Activated CD4-positive, alpha-beta memory T cell treated with anti-CD3 and anti-CD28 coated beads for 36 hours (primary cell): ENCODE data around the gene KRT74. TPM values are rescaled to one million over a fixed set of nuclear protein-coding genes. Genes with fewer than 3 reads are reported as not detected.

ENCODE experiments used
- CTCF ChIA-PET: fragments of 350-600 bp; sonication (Branson Sonifier 250); formaldehyde crosslinking; loops from one replicate; lab custom pipeline; 2021; ENCODE audit warnings: antibody characterized with exemption, inconsistent platforms; lab: Charles Lee
- POLR2A ChIA-PET: fragments of 350-600 bp; sonication (Branson Sonifier 250); formaldehyde crosslinking; loops from one replicate; lab custom pipeline; 2021; ENCODE audit warnings: antibody characterized with exemption; lab: Charles Lee
- DNase-seq: peaks from one replicate; pipeline ENCODE4 v3.0.0-alpha.2; 2020
- H3K27ac Mint-ChIP-seq: one replicate; pipeline ENCODE4 v1.8.0; 2021; ENCODE audit warnings: mixed read lengths
- H3K27me3 Mint-ChIP-seq: one replicate; pipeline ENCODE4 v1.8.0; 2021; ENCODE audit warnings: mixed read lengths
- H3K36me3 Mint-ChIP-seq: one replicate; pipeline ENCODE4 v1.8.0; 2021; ENCODE audit warnings: mixed read lengths
- H3K4me1 Mint-ChIP-seq: one replicate; pipeline ENCODE4 v1.8.0; 2021; ENCODE audit warnings: low read depth, mixed read lengths
- H3K4me3 Mint-ChIP-seq: one replicate; pipeline ENCODE4 v1.8.0; 2021; ENCODE audit warnings: mild to moderate bottlenecking, mixed read lengths
- H3K9me3 Mint-ChIP-seq: one replicate; pipeline ENCODE4 v1.8.0; 2021; ENCODE audit warnings: mixed read lengths
- intact Hi-C: fragments of 100-400 bp; cut with micrococcal nuclease; formaldehyde crosslinking; loops from one replicate; pipeline ENCODE4 v1.15.1; 2023
- total RNA-seq, 2 experiments: library from RNA; stranded (reverse); gene quantifications; one replicate each; pipeline ENCODE4 v1.2.3, GENCODE V29; 2021

The KRT74 gene
- total RNA-seq, result not detected

GRCh38 chr12:52573743-52574142, at the start of gene KRT74:
KRT74 (minus strand) TSS chr12:52573843; CDS start chr12:52573777, 66 bp downstream.
- H3K4me3 Mint-ChIP-seq, result no peak within 1 kb of the TSS
- H3K4me1 Mint-ChIP-seq, result no peaks in the 10 kb centered on the region
- H3K9me3 Mint-ChIP-seq, result no peaks in the 10 kb centered on the region
- no peaks in the 10 kb centered on the region for H3K36me3 Mint-ChIP-seq
- ChIA-PET POLR2A (no interaction called here), CTCF (interaction anchor here (0.8 kb wide), 1 partner anchor 299 kb away, joined by 3 read pairs; no protein-coding TSS in a partner anchor)
- H3K27ac Mint-ChIP-seq, result no peak within 1 kb of the TSS
- DNase-seq, result no peak
- H3K27me3 Mint-ChIP-seq, result peaks cover 6% of the 10 kb centered on the region
- intact Hi-C loops, result no loop called here

GRCh38 chr12:52622349-52622748, 48.7 kb upstream of the KRT74 start:
- CTCF ChIA-PET, result no interaction called here
- intact Hi-C loops, result no loop called here
- H3K27me3 Mint-ChIP-seq, result no peaks in the 10 kb centered on the region
- H3K4me1 Mint-ChIP-seq, result peaks cover 2% of the 10 kb centered on the region
- H3K36me3 Mint-ChIP-seq, result no peaks in the 10 kb centered on the region
- H3K4me3 Mint-ChIP-seq, result no peak overlapping the region
- no peaks in the 10 kb centered on the region for H3K9me3 Mint-ChIP-seq
- DNase-seq, result no peak
- POLR2A ChIA-PET, result no interaction called here
- no peak overlapping the region for H3K27ac Mint-ChIP-seq

GRCh38 chr12:52618866-52619265, 45.2 kb upstream of the KRT74 start:
- H3K4me1 Mint-ChIP-seq, result peaks cover 30% of the 10 kb centered on the region
- no peak overlapping the region for H3K4me3 Mint-ChIP-seq
- DNase-seq, result no peak
- intact Hi-C loops, result no loop called here
- H3K27ac Mint-ChIP-seq, result no peak overlapping the region
- H3K9me3 Mint-ChIP-seq, result no peaks in the 10 kb centered on the region
- no peaks in the 10 kb centered on the region for H3K36me3 Mint-ChIP-seq
- ChIA-PET CTCF (interaction anchor here (1.6 kb wide), 1 partner anchor 261 kb away, joined by 5 read pairs; no protein-coding TSS in a partner anchor), POLR2A (no interaction called here)
- peaks cover 2% of the 10 kb centered on the region for H3K27me3 Mint-ChIP-seq

GRCh38 chr12:52618216-52618615, 44.6 kb upstream of the KRT74 start, which contains the start of gene KRT73:
KRT73 (minus strand) TSS chr12:52618559; CDS start chr12:52618524, 35 bp downstream.
- CTCF ChIA-PET, result no interaction called here
- POLR2A ChIA-PET, result no interaction called here
- no peak for DNase-seq
- peaks cover 36% of the 10 kb centered on the region for H3K4me1 Mint-ChIP-seq
- intact Hi-C loops, result no loop called here
- H3K4me3 Mint-ChIP-seq, result no peak within 1 kb of the TSS
- H3K36me3 Mint-ChIP-seq, result no peaks in the 10 kb centered on the region
- peaks cover 2% of the 10 kb centered on the region for H3K27me3 Mint-ChIP-seq
- no peak within 1 kb of the TSS for H3K27ac Mint-ChIP-seq
- no peaks in the 10 kb centered on the region for H3K9me3 Mint-ChIP-seq

GRCh38 chr12:52617403-52617785, 43.8 kb upstream of the KRT74 start:
- H3K27me3 Mint-ChIP-seq, result peaks cover 2% of the 10 kb centered on the region
- no peaks in the 10 kb centered on the region for H3K9me3 Mint-ChIP-seq
- H3K36me3 Mint-ChIP-seq, result no peaks in the 10 kb centered on the region
- CTCF ChIA-PET, result no interaction called here
- H3K4me3 Mint-ChIP-seq, result no peak overlapping the region
- DNase-seq, result no peak
- no peak overlapping the region for H3K27ac Mint-ChIP-seq
- peaks cover 40% of the 10 kb centered on the region for H3K4me1 Mint-ChIP-seq
- intact Hi-C loops, result no loop called here
- POLR2A ChIA-PET, result no interaction called here

GRCh38 chr12:52616680-52617402, 43.2 kb upstream of the KRT74 start:
- intact Hi-C loops, result no loop called here
- ChIA-PET POLR2A (no interaction called here), CTCF (no interaction called here)
- H3K36me3 Mint-ChIP-seq, result no peaks in the 10 kb centered on the region
- no peak for DNase-seq
- no peak overlapping the region for H3K27ac Mint-ChIP-seq
- peaks cover 44% of the 10 kb centered on the region for H3K4me1 Mint-ChIP-seq
- H3K27me3 Mint-ChIP-seq, result peaks cover 2% of the 10 kb centered on the region
- H3K4me3 Mint-ChIP-seq, result no peak overlapping the region
- H3K9me3 Mint-ChIP-seq, result no peaks in the 10 kb centered on the region

- Mint-ChIP-seq H3K4me3 (no peak overlapping the region), H3K36me3 (no peaks in the 10 kb centered on the region), H3K27me3 (peaks cover 2% of the 10 kb centered on the region), H3K4me1 (peaks cover 49% of the 10 kb centered on the region), H3K27ac (no peak overlapping the region), H3K9me3 (no peaks in the 10 kb centered on the region)
- DNase-seq, result no peak
- intact Hi-C loops, result no loop called here
- CTCF ChIA-PET, result interaction anchor here (0.8 kb wide), 1 partner anchor 220 kb away, joined by 3 read pairs; no protein-coding TSS in a partner anchor
- POLR2A ChIA-PET, result no interaction called here
These were observed 42.3 kb upstream of the KRT74 start for GRCh38 chr12:52615912-52616311.

- H3K27ac Mint-ChIP-seq, result peak overlapping the region; percentile 30
- peaks cover 53% of the 10 kb centered on the region for H3K4me1 Mint-ChIP-seq
- ChIA-PET CTCF (interaction anchor here (0.8 kb wide), 1 partner anchor 220 kb away, joined by 3 read pairs; no protein-coding TSS in a partner anchor), POLR2A (no interaction called here)
- no peak overlapping the region for H3K4me3 Mint-ChIP-seq
- intact Hi-C loops, result no loop called here
- no peaks in the 10 kb centered on the region for H3K36me3 Mint-ChIP-seq
- no peaks in the 10 kb centered on the region for H3K9me3 Mint-ChIP-seq
- H3K27me3 Mint-ChIP-seq, result peaks cover 2% of the 10 kb centered on the region
- peak; percentile 41 for DNase-seq
These were observed 41.7 kb upstream of the KRT74 start for GRCh38 chr12:52615208-52615868.

- Mint-ChIP-seq H3K36me3 (no peaks in the 10 kb centered on the region), H3K4me1 (peaks cover 58% of the 10 kb centered on the region), H3K27me3 (peaks cover 2% of the 10 kb centered on the region), H3K9me3 (no peaks in the 10 kb centered on the region), H3K27ac (no peak overlapping the region), H3K4me3 (no peak overlapping the region)
- no peak for DNase-seq
- ChIA-PET POLR2A (no interaction called here), CTCF (no interaction called here)
- intact Hi-C loops, result no loop called here
These were observed 41.0 kb upstream of the KRT74 start for GRCh38 chr12:52614381-52615207.

- ChIA-PET POLR2A (no interaction called here), CTCF (no interaction called here)
- Mint-ChIP-seq H3K9me3 (no peaks in the 10 kb centered on the region), H3K27ac (no peak overlapping the region), H3K36me3 (no peaks in the 10 kb centered on the region), H3K4me3 (no peak overlapping the region), H3K4me1 (peaks cover 68% of the 10 kb centered on the region), H3K27me3 (peaks cover 2% of the 10 kb centered on the region)
- DNase-seq, result no peak
- intact Hi-C loops, result no loop called here
These were observed 39.9 kb upstream of the KRT74 start for GRCh38 chr12:52613384-52614030.

- H3K4me3 Mint-ChIP-seq, result no peak overlapping the region
- ChIA-PET POLR2A (no interaction called here), CTCF (no interaction called here)
- DNase-seq, result no peak
- H3K9me3 Mint-ChIP-seq, result no peaks in the 10 kb centered on the region
- no peaks in the 10 kb centered on the region for H3K36me3 Mint-ChIP-seq
- intact Hi-C loops, result no loop called here
- H3K27me3 Mint-ChIP-seq, result peaks cover 2% of the 10 kb centered on the region
- H3K4me1 Mint-ChIP-seq, result peaks cover 72% of the 10 kb centered on the region
- H3K27ac Mint-ChIP-seq, result no peak overlapping the region
These were observed 39.1 kb upstream of the KRT74 start for GRCh38 chr12:52612431-52613383.
